Brain pericyte (primary cell): Measurements from ENCODE around the gene KSR2.
"Not testable (repeated sequence)": the region's sequence is repeated elsewhere in the genome, so short reads cannot be mapped to it uniquely, and the experiment has no call there.

Source experiments
- DNase-seq: peaks from one replicate; pipeline ENCODE4 v3.0.0-alpha.2; 2012; ENCODE audit warnings: low read depth, low spot score

KSR2 gene

DNA sequence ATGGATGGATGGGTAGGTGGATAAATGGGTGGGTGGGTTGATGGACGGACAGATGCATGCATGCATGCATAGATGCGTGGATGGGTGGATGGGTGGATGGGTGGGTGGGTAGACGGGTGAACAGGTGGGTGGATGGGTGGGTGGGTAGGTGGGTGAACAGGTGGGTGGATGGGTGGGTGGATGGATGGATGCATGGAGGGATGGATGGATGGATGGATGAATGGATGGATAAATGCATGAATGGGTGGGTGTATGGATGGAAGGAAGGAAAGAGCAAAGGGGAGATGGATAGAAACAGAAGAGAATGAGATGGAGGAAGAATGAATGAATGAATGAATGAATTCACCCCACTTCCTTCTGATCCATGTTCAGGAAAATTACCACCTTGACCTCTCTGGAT is 143.0 kb downstream of the KSR2 start:
- DNase-seq, result no peak

DNA sequence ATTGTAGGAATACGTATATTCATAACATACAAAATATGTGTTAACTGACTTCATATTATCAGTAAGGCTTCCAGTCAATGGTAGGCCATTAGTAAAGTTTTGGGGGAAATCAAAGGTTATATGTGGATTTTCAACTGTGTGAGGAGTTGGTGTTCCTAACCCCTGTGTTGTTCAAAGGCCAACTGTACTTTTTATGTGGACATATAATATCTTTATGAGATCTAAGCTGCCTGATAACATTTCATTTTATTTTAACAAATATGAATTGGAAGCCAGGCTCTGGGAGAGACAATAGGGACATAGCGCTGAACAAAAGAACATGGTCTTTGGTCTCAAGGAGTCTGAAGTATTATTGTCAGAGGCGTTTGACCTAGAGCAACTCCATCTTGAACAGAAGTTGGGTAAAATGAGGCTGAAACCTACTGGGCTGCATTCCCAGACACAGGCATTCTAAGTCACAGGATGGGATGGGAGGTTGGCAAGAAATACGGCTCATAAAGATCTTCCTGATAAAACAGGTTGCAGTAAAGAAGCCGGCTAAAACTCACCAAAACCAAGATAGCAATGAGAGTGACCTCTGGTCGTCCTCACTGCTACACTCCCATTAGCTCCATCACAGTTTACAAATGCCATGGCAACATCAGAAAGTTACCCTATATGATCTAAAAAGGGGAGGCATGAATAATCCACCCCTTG is 147.2 kb downstream of the KSR2 start:
- DNase-seq, result no peak

DNA sequence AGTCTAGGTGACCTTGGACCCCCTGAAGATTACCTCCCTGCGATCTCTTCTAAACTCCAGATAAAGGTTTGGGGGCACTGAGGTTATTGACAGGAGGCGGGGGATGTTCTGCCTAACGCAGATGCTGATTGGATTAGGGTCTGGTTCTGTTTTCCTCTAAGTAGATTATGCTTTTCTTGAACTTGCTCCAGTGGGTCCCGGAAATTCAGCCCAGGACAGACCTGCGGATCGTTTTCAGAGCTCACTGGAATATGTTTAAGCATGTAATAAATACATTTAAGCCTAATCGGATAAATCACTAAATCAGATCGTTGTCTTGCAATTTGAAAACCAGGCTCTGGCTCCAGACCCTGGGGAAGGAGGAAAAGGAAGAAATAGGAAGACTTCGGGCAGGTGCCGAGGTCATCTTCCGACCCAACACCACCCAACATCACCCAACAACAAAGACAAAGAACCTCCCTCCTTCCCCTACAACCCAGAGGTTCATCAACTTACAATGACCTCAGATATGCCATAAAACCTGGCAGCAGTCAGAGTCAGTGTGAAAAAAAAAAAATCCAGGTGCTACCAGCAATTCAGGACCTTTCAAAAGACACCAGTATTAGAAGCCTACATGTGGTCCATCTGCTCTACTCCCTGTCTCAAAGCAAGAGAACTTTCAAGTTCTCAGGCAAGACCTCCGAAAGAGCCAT is 148.4 kb downstream of the KSR2 start:
- DNase-seq, result no peak

DNA sequence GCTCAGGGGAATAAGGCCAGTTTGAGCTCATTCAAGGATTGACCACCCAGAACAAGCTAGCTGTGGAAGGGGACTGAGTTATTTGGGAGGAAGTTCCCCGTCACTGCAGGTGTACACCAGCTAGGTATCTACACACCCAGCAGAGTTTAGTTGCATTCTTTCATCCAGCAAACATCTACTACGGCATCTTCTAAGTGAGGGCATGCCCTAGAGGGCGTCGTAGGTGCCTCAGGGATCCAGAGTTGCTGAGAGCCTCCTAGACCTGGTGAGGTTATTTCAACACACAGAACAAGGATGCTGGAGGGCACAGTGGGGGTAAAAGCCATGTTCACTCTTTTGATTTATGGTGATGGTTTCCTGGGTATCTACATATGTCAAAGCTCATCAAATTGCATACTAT is 149.6 kb downstream of the KSR2 start:
- no peak for DNase-seq

DNA sequence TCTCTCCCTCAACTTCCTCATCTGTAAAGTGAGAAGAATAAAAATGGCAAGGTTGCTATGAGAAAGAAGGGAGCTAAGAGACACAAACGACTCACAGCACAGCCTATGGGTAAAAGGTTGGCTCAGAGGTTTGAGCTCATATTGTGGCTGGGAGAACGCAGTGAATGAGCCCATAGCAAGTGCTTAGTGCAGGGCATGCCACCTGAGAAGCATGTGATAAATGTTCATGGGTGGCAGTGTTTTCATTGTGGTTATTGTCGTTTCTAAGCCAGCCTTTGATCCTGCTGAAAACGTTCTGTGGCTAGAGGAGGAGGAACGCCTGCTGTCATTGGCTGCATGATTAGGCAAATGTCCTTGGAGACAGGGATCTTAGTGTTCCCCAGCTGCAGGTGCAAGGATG is 150.4 kb downstream of the KSR2 start:
- DNase-seq, result no peak

DNA sequence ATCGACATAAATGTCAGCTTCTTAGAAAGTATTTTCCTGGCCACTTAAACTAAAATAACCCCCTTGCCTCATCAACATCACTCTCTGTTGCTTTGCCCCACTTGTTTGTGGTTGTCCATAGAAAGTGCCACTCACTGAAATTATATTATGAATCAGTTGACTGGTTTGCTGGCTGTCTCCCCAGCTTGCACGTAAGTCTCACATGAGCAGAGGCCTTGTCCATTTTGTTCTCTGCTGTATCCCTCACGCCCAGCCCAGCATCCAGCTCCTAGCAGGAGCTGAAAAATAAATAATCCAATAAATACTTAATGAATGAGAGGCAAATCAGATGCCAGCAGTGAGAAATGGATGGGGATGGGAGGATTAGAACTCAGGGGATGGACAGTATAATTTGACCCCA is 159.3 kb downstream of the KSR2 start:
- DNase-seq, result no peak

DNA sequence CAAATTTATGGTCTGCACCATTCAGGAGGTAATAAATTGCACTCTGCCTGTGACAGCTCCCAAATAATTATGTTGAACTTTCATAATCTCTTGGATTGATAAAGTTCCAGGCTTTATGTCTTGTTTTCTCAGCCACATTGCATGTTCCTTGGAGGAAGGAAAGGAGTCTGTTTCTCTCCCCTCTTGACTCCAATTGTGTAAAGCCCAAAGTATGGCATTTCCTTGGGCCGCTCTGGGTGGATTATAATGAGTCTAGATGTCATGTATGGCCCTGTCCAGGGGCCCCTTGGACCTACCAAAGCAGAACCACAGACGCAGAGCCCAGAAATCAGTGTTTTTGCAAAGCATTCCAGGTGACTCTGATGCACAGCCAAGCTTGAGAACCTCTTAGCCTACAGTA is 160.8 kb downstream of the KSR2 start:
- no peak for DNase-seq

DNA sequence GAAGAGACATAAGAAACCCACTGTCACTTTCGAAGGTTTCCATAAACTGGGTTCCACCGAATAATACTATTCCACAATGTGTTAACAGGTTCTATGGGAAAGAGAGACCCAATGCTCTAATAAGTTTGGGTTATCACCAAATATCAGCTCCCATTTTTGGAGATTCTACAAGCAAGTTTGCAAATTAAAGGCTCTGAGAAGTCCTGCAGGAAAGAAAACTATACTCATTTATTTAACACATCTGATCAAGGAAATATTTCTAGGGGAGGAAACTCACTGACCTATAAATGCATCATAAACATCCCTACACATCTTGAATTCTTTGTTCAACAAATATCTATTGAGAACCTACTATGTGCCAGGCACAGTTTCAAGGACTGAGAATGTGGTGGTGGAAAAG is 161.4 kb downstream of the KSR2 start:
- no peak for DNase-seq

DNA sequence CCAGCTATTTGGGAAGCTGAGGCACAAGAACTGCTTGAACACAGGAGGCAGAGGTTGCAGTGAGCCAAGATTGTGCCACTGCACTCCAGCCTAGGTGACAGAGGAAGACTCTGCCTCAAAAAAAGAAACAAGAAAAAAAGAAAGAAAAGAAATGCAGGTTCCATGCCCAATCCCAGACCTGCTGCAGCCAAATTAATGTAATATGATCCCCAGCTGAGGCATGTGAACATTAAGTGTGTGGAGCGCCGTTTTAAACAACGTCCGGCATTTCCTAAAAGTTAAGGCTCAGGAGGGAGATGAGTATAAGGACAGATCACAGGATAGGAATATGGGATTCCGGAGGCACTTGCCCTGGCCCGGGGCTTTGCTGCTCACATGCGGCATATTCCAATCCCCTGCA is 162.9 kb downstream of the KSR2 start:
- no peak for DNase-seq

DNA sequence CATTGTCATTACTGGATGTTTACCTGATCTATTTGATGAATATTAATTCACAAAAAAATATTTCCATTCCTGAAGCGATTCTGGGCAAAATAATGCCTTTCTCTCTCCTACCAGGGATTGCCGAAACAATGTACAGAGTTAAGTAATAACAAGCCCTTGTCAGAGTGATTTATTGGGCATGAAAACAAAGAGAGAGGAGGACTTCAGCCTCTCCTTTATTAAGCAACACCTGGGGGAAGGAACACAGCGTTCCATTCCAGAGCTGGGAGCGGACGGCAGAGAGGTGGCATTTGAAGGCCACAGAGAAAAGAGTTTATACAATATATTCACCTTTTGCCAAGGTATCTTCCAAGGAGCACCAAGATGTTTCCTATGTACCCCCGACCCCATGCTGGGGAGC is 165.8 kb downstream of the KSR2 start:
- DNase-seq, result no peak

DNA sequence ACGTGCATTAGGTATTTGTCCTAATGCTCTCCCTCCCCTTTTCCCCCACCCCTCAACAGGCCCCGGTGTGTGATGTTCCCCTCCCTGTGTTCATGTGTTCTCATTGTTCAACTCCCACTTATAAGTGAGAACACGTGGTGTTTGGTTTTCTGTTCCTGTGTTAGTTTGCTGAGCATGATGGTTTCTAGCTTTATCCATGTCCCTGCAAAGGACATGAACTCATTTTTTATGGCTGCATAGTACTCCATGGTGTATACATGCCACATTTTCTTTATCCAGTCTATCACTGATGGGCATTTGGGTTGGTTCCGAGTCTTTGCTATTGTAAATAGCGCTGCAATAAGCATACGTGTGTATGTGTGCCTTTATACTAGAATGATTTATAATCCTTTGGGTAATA is 168.1 kb downstream of the KSR2 start:
- not testable (repeated sequence) for DNase-seq

DNA sequence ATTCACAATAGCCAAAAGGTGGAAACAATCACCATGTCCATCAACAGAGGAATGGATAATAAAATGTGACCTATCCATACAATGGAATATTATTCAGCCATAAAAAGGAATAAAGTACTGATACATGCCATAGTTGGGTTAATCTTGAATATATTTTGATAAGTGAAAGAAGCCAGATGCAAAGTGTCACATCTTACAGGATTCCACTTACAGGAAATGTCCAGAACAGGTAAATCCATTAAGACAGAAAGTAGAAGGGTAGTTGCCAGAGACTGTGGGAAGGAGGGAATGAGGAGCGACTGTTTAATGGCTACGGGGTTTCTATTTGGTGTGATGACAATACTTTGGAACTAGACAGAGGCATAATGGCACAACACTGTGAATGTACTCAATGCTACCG is 171.6 kb downstream of the KSR2 start:
- no peak for DNase-seq

DNA sequence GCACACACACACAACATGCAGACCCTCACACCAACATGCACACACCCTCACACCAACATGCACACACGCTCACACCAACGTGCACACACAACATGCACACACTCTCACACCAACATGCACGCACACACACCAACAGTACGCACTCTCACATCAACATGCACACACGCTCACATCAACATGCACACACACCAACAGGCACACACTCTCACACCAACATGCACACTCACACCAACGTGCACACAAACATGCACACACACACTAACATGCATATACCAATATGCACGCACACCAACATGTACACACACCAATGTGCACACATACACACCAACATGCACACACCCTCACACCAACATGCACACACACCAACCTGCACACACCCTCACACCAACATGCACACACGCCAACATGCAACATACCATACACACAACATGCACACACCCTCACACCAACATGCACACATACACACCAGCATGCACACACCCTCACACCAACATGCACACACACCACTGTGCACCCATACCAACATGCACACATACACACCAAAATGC is 175.8 kb downstream of the KSR2 start:
- no peak for DNase-seq

DNA sequence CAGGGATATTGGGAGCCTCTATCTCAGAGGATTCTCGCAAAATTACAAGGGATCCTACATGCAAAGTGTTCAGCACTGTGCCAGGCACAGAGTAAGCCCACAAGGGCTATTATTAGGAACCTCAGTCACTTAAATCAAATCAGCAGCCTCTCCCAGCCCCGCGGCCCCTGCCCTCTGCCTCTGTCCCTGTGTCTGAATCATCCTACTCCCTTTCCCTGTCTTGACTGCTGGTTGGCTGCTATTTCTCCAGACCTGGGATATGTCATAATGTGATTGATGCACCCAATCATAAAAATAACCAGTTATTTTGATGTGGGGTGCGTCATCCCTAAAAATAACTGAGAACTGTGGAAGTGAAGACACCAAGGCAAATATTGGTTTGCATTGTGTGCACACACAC is 176.3 kb downstream of the KSR2 start:
- no peak for DNase-seq

DNA sequence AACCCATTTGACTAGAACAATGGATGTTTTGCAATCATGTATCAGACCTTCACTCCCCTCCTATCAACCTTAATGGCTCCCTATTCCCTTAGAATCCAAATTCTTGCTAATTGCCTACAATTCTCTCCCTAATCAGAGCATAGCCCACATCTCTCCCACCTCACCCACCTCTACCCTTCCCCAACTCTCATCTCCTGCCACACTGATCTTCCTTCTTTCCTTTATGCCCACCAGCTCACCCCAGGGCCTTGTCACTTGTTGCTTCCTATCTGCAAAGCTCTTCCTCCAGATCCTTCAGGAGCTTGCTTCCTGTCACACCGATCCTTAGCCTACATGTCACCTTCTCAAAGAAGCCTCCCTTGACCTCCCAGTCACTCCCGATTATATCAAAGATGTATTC is 177.8 kb downstream of the KSR2 start:
- DNase-seq, result no peak

DNA sequence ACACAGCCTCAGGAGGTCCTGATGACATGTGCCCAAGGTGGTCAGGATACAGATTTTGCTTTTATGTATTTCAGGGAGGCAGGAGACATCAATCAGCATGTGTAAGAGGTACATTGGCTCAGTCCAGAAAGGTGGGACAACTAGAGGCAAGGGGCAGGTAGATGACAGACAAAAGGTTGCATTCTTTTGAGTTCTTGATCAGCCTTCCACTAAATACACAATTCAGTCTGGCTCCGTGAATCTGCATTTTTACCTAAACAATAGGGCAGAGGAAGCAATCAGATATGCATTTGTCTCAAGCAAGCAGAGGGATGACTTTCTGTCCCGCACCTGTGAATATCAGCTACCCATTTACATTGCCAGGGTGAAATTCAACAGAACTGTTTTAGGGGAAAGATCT is 178.6 kb downstream of the KSR2 start:
- DNase-seq, result no peak

DNA sequence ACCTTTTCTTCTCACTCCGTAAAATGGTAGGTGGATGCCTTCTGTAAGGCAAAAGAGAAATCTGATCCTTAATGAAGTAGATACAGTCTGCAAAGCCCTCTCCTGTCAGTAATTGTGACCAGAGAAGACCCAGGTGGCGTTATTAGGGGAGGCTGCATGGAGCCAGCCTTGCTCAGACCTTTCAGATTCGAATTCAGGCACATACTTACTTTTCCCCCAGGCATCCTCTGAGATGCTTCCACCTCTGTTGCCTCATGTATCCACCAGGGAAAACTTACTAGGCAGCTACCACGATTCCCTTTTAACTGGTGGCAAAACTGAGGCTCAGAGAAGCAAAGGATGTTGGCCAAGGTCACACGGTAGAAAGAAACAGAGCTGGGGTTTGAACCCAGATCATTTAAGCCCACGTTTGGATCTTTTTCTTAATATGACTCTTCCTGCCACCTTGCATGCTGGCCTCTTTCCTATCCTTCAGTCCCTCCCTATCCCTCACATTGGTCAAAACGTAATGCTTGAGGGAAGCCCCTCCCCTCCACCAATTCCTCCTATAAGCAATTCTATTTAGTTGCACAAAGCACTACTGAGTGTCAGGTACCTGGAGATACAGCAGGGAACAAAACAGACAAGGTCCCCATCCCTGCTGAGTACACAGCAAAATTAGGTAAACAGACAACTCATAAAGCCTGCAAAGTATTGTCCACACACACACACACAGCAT is 179.4 kb downstream of the KSR2 start:
- DNase-seq, result no peak

DNA sequence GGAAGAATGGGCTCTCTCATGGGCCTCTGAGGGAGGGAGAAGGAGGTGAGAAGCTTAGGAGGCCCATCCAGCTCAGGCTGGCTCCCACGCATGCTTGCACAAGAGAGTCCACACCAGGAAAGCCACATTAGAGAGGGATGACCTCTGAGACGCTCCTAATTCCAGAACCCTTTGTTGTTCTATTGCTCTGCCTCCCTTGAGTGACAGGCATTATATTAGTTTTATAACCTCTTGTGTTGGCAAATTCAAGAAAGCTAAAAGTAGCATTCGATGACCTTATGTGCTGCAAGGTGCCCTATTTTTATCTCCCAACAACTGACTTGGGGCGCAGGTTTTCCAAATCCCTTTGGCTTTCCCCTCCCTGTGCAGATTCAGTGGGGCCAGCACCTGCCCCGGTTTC is 190.1 kb downstream of the KSR2 start:
- DNase-seq, result no peak

DNA sequence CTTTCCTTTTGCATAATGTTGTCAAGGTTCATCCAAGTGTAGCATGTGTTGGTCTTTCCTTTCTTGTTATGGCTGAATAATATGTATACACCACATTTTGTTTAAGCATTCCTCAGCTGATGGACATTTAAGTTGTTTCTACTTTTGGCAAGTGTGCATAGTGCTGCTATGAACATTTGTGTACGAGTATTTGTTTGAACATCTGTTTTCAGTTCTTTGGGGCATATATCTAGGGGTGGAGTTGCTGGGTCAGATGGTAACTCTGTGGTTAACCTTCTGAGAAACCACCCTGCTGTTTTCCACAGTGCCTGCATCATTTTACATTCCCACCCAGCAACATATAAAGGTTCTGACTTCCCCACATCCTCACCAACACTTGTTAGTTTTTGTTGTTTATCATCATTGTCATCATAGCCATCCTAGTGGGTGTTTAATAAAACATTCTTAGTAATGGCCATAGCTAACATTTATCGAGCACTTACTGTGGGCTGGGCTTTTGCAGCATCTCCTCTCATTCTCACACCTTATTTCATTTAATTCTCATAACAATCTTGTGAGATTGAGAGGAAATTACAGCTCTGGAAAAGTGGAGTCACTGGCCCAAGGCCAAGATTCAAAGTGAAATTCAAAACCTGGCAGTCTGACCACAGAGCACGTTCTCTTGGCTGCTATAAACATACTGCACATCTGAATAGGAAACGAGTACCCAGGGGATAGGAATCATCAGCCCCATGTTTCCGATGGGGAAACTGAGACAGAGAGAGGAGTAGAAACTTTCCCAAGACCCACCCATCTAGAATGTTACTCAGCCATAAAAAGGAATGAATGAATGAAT is 193.6 kb downstream of the KSR2 start:
- no peak for DNase-seq

DNA sequence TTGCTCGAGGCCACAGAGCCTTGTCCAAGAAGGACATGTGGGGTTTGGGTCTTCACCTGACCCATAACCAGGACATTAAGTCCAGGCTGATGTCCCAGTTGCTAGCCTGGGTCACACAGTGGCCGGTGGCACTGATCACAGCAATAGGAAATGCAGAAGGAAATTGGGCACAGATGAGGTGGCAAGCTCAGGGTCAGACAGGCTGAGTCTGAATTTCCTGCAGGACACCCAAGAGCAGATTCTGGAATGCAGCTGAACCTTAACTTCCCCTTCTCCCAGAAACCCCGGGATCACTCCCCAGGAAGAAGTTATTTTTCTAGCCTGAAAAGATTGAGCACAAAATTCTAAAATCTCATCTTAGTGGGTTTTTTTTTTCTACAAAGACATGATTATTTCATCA is 199.9 kb downstream of the KSR2 start:
- no peak for DNase-seq

DNA sequence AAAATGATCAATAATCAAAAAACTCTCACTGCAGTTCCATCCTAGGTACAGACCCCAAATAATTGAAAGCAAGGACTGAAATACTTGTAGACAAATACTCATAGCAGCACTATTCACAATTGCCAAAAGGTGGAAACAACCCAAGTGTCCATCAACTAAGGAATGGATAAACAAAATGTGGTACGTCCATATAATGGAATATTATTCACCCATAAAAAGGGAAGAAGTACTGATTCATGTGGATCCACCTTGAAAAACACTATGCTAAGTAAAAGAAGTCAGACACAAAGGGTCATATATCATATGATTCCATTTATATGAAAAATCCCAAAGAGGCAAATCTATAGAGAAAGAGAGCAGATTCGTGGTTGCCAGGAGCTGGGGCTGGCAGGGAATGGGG is 202.8 kb downstream of the KSR2 start:
- no peak for DNase-seq

DNA sequence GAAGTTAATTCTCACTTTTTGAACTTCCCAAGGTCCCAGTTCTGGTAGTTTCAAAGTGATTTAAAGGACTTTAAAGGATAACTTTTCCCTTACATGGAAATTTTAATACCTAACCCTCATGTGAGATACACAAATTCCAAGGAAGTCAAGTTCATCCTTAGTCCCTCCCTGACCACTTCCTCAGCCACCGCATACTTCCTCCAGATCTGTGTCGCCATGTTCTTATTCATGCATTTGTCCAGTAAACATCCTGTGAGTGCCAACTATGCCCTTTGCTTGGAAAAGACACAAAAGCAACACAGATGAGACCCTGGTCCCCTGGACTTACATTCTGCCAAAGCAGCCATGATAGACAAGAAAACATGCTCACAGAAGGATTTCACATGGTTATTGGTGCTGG is 206.6 kb downstream of the KSR2 start:
- DNase-seq, result no peak
